Activated naive CD4-positive, alpha-beta T cell treated with anti-CD3 and anti-CD28 coated beads for 36 hours (primary cell): ENCODE data around the gene HCN3. TPM values are rescaled to one million over a fixed set of nuclear protein-coding genes. Genes with fewer than 3 reads are reported as not detected.
"Not testable (repeated sequence)": the region's sequence is repeated elsewhere in the genome, so short reads cannot be mapped to it uniquely, and the experiment has no call there.

Experiments used
- CTCF ChIA-PET: fragments of 350-600 bp; sonication (Branson Sonifier 250); formaldehyde crosslinking; loops from one replicate; lab custom pipeline; 2021; ENCODE audit warnings: antibody characterized with exemption; lab: Charles Lee
- DNase-seq: peaks from one replicate; pipeline ENCODE4 v3.0.0-alpha.2; 2020
- H3K27ac Mint-ChIP-seq: one replicate; pipeline ENCODE4 v1.8.0; 2021; ENCODE audit warnings: mild to moderate bottlenecking, mixed read lengths
- H3K27me3 Mint-ChIP-seq: one replicate; pipeline ENCODE4 v1.8.0; 2021; ENCODE audit warnings: low read depth, mixed read lengths
- H3K36me3 Mint-ChIP-seq: one replicate; pipeline ENCODE4 v1.8.0; 2021; ENCODE audit warnings: low read depth, mixed read lengths
- H3K4me1 Mint-ChIP-seq: one replicate; pipeline ENCODE4 v1.8.0; 2021; ENCODE audit warnings: low read depth, mixed read lengths
- H3K4me3 Mint-ChIP-seq: one replicate; pipeline ENCODE4 v1.8.0; 2021; ENCODE audit warnings: mild to moderate bottlenecking, moderate library complexity, mixed read lengths
- H3K9me3 Mint-ChIP-seq: one replicate; pipeline ENCODE4 v1.8.0; 2021; ENCODE audit warnings: mixed read lengths
- intact Hi-C: fragments of 100-400 bp; cut with micrococcal nuclease; formaldehyde crosslinking; loops from one replicate; pipeline ENCODE4 v1.15.1; 2023
- total RNA-seq, 2 experiments: library from RNA; stranded (reverse); gene quantifications; one replicate each; pipeline ENCODE4 v1.2.3, GENCODE V29; 2021

Gene HCN3
- total RNA-seq, 2 experiments from 2014 or later = 0.79 to 1.6 TPM

GRCh38 chr1:155326631-155327037 lies 49.4 kb downstream of the HCN3 start:
- H3K27ac Mint-ChIP-seq = no peak overlapping the region
- H3K4me3 Mint-ChIP-seq = no peak overlapping the region
- intact Hi-C loops = no loop called here
- H3K9me3 Mint-ChIP-seq = no peaks in the 10 kb centered on the region
- peaks cover 2% of the 10 kb centered on the region for H3K27me3 Mint-ChIP-seq
- CTCF ChIA-PET = interaction anchor here (0.6 to 9.5 kb wide), 3 partner anchors 76 to 270 kb away, joined by 3 to 118 read pairs (median 3); no protein-coding TSS in a partner anchor
- peaks cover 18% of the 10 kb centered on the region for H3K4me1 Mint-ChIP-seq
- peaks cover 7% of the 10 kb centered on the region for H3K36me3 Mint-ChIP-seq
- no peak for DNase-seq

GRCh38 chr1:155327981-155328380 lies 50.7 kb downstream of the HCN3 start:
- DNase-seq = no peak
- H3K4me1 Mint-ChIP-seq = peaks cover 8% of the 10 kb centered on the region
- no peak overlapping the region for H3K4me3 Mint-ChIP-seq
- CTCF ChIA-PET = interaction anchor here (0.7 to 9.5 kb wide), 4 partner anchors 77 to 268 kb away, joined by 3 to 118 read pairs (median 4); no protein-coding TSS in a partner anchor
- intact Hi-C loops = no loop called here
- peaks cover 6% of the 10 kb centered on the region for H3K36me3 Mint-ChIP-seq
- no peaks in the 10 kb centered on the region for H3K9me3 Mint-ChIP-seq
- no peaks in the 10 kb centered on the region for H3K27me3 Mint-ChIP-seq
- no peak overlapping the region for H3K27ac Mint-ChIP-seq

- DNase-seq, H3K4me1 Mint-ChIP-seq, H3K36me3 Mint-ChIP-seq, H3K9me3 Mint-ChIP-seq, intact Hi-C loops, H3K4me3 Mint-ChIP-seq, H3K27me3 Mint-ChIP-seq, CTCF ChIA-PET: not testable (repeated sequence)
- peak overlapping the region; percentile 46 for H3K27ac Mint-ChIP-seq
Observed at GRCh38 chr1:155328856-155329255, 51.6 kb downstream of the HCN3 start.

- CTCF ChIA-PET = interaction anchor here (0.6 kb wide), 1 partner anchor 734 kb away, joined by 3 read pairs; no protein-coding TSS in a partner anchor
- no peak for DNase-seq
- intact Hi-C loops = no loop called here
- Mint-ChIP-seq H3K4me3 (no peak overlapping the region), H3K9me3 (no peaks in the 10 kb centered on the region), H3K27me3 (no peaks in the 10 kb centered on the region), H3K27ac (no peak overlapping the region), H3K4me1 (peaks cover 8% of the 10 kb centered on the region), H3K36me3 (peaks cover 9% of the 10 kb centered on the region)
Observed at GRCh38 chr1:155329980-155330598, 52.8 kb downstream of the HCN3 start.

GRCh38 chr1:155334962-155335361 lies 57.7 kb downstream of the HCN3 start:
- Mint-ChIP-seq H3K36me3 (peaks cover 8% of the 10 kb centered on the region), H3K27ac (peak overlapping the region; percentile 19), H3K27me3 (no peaks in the 10 kb centered on the region), H3K4me3 (no peak overlapping the region), H3K9me3 (no peaks in the 10 kb centered on the region), H3K4me1 (no peaks in the 10 kb centered on the region)
- DNase-seq = no peak
- CTCF ChIA-PET = interaction anchor here (1.0 to 1.1 kb wide), 2 partner anchors 160 to 274 kb away, joined by 3 to 5 read pairs; no protein-coding TSS in a partner anchor
- intact Hi-C loops = no loop called here

Other genes with a start within 250 kb of the HCN3 start
- gene DCST2, start 243.7 kb upstream of the HCN3 start, total RNA-seq = 1 to 10 TPM; 1.1 to 1.5 TPM
- gene DCST1, start 243.6 kb upstream of the HCN3 start, total RNA-seq = not detected
- gene ADAM15, start 226.1 kb upstream of the HCN3 start, total RNA-seq = 10 to 100 TPM; 53.8 to 55.8 TPM
- 1 to 10 TPM; 3.3 to 4.5 TPM for gene EFNA4, start 213.7 kb upstream of the HCN3 start, total RNA-seq
- gene EFNA3, start 198.6 kb upstream of the HCN3 start, total RNA-seq = 1 to 10 TPM; 1.3 to 2.5 TPM
- under 1 TPM; 0.26 to 0.32 TPM for gene EFNA1, start 149.6 kb upstream of the HCN3 start, total RNA-seq
- gene SLC50A1, start 141.6 kb upstream of the HCN3 start, total RNA-seq = 10 to 100 TPM; 48.4 to 52.7 TPM
- gene DPM3, start 136.9 kb upstream of the HCN3 start, total RNA-seq = 10 to 100 TPM; 31.4 to 35.5 TPM
- 100 to 1,000 TPM; 129 to 137 TPM for gene KRTCAP2, start 104.2 kb upstream of the HCN3 start, total RNA-seq
- gene TRIM46, start 103.6 kb upstream of the HCN3 start, total RNA-seq = 1 to 10 TPM; 3.2 to 3.6 TPM
- gene THBS3, start 69.6 kb upstream of the HCN3 start, total RNA-seq = 10 to 100 TPM; 15.4 to 15.7 TPM
- 10 to 100 TPM; 46.8 to 47.4 TPM for gene MTX1, start 68.8 kb upstream of the HCN3 start, total RNA-seq
- 10 to 100 TPM; 32.1 to 32.8 TPM for gene ENTREP3, start 22.0 kb upstream of the HCN3 start, total RNA-seq
- 10 to 100 TPM; 80.3 to 82.9 TPM for gene SCAMP3, start 15.1 kb upstream of the HCN3 start, total RNA-seq
- gene CLK2, start 4.0 kb upstream of the HCN3 start, total RNA-seq = 10 to 100 TPM; 52.6 to 54.5 TPM
- gene PKLR, start 24.0 kb downstream of the HCN3 start, total RNA-seq = not detected
- gene FDPS, start 31.4 kb downstream of the HCN3 start, total RNA-seq = 100 to 1,000 TPM; 332 to 333 TPM
- 10 to 100 TPM; 16.8 to 17.2 TPM for gene RUSC1, start 43.4 kb downstream of the HCN3 start, total RNA-seq